Astrocyte (in vitro differentiated cells and primary cell): ENCODE results near the gene NDOR1. TPM values are rescaled to one million over a fixed set of nuclear protein-coding genes. Genes with fewer than 3 reads are reported as not detected.

Experiments used
- DNase-seq: peaks from one replicate; pipeline ENCODE4 v3.0.0-alpha.2; 2010; ENCODE audit warnings: low read depth
- FAIRE-seq: peaks from 2 replicates; lab custom pipeline; 2011; peaks lifted over from hg19 to GRCh38; lab: Jason Lieb, UNC
- H2AFZ ChIP-seq: 2 replicates; pipeline ENCODE4 v1.6.0; 2012; ENCODE audit warnings: low read depth, low read length, inconsistent platforms
- H3K27ac ChIP-seq: 2 replicates; pipeline ENCODE4 v1.5.1; 2011; ENCODE audit warnings: low read depth, low read length, inconsistent platforms
- H3K27me3 ChIP-seq: 2 replicates; pipeline ENCODE4 v1.6.0; 2011; ENCODE audit warnings: low read length, inconsistent platforms; ENCODE audit not compliant: insufficient read depth
- H3K36me3 ChIP-seq: 2 replicates; pipeline ENCODE4 v1.5.1; 2011; ENCODE audit warnings: low read length, inconsistent platforms; ENCODE audit not compliant: insufficient read depth
- H3K4me1 ChIP-seq: 2 replicates; pipeline ENCODE4 v1.5.1; 2011; ENCODE audit warnings: low read length, inconsistent platforms; ENCODE audit not compliant: insufficient read depth
- H3K4me2 ChIP-seq: 2 replicates; pipeline ENCODE4 v1.6.0; 2012; ENCODE audit warnings: low read length, inconsistent platforms
- H3K4me3 ChIP-seq: 2 replicates; pipeline ENCODE4 v1.5.1; 2011; ENCODE audit warnings: low read depth, mild to moderate bottlenecking, low read length, inconsistent platforms; ENCODE audit not compliant: insufficient read depth
- H3K79me2 ChIP-seq: 2 replicates; pipeline ENCODE4 v1.6.0; 2012; ENCODE audit warnings: mild to moderate bottlenecking, low read length, inconsistent platforms; ENCODE audit not compliant: insufficient read depth
- H3K9ac ChIP-seq: 2 replicates; pipeline ENCODE4 v1.6.0; 2012; ENCODE audit warnings: mild to moderate bottlenecking, low read length, inconsistent platforms
- H3K9me3 ChIP-seq: 2 replicates; pipeline ENCODE4 v1.5.1; 2012; ENCODE audit warnings: low read depth, mild to moderate bottlenecking, low read length, inconsistent platforms; ENCODE audit not compliant: insufficient read depth
- H4K20me1 ChIP-seq: 2 replicates; pipeline ENCODE4 v1.6.0; 2012; ENCODE audit warnings: low read length, inconsistent platforms; ENCODE audit not compliant: insufficient read depth
- H3K27ac Mint-ChIP-seq: one replicate; pipeline ENCODE4 v1.8.0; 2021; ENCODE audit warnings: mild to moderate bottlenecking, mixed read lengths; ENCODE audit not compliant: unreplicated experiment
- H3K27me3 Mint-ChIP-seq: one replicate; pipeline ENCODE4 v1.8.0; 2021; ENCODE audit warnings: low read depth, mixed read lengths; ENCODE audit not compliant: unreplicated experiment
- H3K36me3 Mint-ChIP-seq: one replicate; pipeline ENCODE4 v1.8.0; 2021; ENCODE audit warnings: low read depth, mixed read lengths; ENCODE audit not compliant: unreplicated experiment
- H3K4me1 Mint-ChIP-seq: one replicate; pipeline ENCODE4 v1.8.0; 2021; ENCODE audit warnings: low read depth, mixed read lengths; ENCODE audit not compliant: unreplicated experiment
- H3K4me3 Mint-ChIP-seq: one replicate; pipeline ENCODE4 v1.8.0; 2021; ENCODE audit warnings: mild to moderate bottlenecking, moderate library complexity, mixed read lengths; ENCODE audit not compliant: unreplicated experiment
- H3K9me3 Mint-ChIP-seq: one replicate; pipeline ENCODE4 v1.8.0; 2021; ENCODE audit warnings: mild to moderate bottlenecking, mixed read lengths; ENCODE audit not compliant: unreplicated experiment
- CTCF ChIP-seq: IDR thresholded peaks from 2 replicates; pipeline ENCODE4 v1.5.1; 2011; ENCODE audit warnings: low read depth, mild to moderate bottlenecking, inconsistent platforms, low read length, moderate library complexity; ENCODE audit not compliant: insufficient read depth
- EZH2 ChIP-seq: IDR thresholded peaks from 2 replicates; pipeline ENCODE4 v1.6.1; 2012; ENCODE audit warnings: mild to moderate bottlenecking, low read length, inconsistent platforms; ENCODE audit not compliant: insufficient read depth
- total RNA-seq: library from RNA; stranded (reverse); gene quantifications from 2 replicates; pipeline ENCODE4 v1.2.1, GENCODE V29; 2021

NDOR1 gene
- total RNA-seq, 1 donor from 2014 or later, result 14.5 TPM

DNA sequence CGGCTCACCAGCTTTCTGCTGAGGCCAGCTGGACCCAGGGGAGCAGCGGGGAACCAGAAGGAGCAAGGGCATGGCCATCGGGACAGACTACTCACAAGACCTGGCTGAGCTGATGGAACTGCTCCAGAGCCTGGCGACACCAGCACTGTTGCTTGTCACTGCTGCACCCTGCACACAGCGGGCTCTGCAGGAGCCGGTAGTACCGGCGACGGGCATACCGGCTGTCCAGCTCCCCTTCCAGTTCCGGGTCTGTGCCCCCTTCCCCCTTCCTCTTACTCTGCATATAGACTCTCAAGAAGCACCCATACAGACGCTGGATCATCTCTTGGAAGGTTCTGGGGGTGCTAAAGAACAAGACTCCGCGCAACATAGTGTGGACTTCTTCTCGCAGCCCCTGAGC, 18.1 kb upstream of the NDOR1 start:
- Histone ChIP-seq H3K79me2 (peaks cover 68% of the 10 kb centered on the region), H3K36me3 (peaks cover 3% of the 10 kb centered on the region), H2AFZ (no peak overlapping the region), H3K4me2 (peak overlapping the region; percentile 99), H3K9ac (peak overlapping the region; percentile 93), H3K27ac (no peak overlapping the region), H3K27me3 (no peaks in the 10 kb centered on the region), H3K4me1 (peaks cover 19% of the 10 kb centered on the region), H4K20me1 (peaks cover 56% of the 10 kb centered on the region), H3K9me3 (no peaks in the 10 kb centered on the region), H3K4me3 (peak overlapping the region; percentile 94)
- Mint-ChIP-seq H3K27ac (peak overlapping the region; percentile 69), H3K4me3 (peak overlapping the region; percentile 94), H3K4me1 (peaks cover 16% of the 10 kb centered on the region), H3K27me3 (no peaks in the 10 kb centered on the region), H3K9me3 (no peaks in the 10 kb centered on the region), H3K36me3 (peaks cover 7% of the 10 kb centered on the region)
- DNase-seq, result no peak
- TF ChIP-seq CTCF (no peak), EZH2 (no peak)
- no peak for FAIRE-seq

- Histone ChIP-seq H2AFZ (peak overlapping the region; percentile 87), H3K36me3 (peaks cover 3% of the 10 kb centered on the region), H3K79me2 (peaks cover 70% of the 10 kb centered on the region), H3K4me2 (peak overlapping the region; percentile 99), H3K9me3 (no peaks in the 10 kb centered on the region), H4K20me1 (peaks cover 63% of the 10 kb centered on the region), H3K4me1 (peaks cover 19% of the 10 kb centered on the region), H3K4me3 (peak overlapping the region; percentile 94), H3K27me3 (no peaks in the 10 kb centered on the region), H3K27ac (peak overlapping the region; percentile 90), H3K9ac (peak overlapping the region; percentile 93)
- TF ChIP-seq CTCF (no peak), EZH2 (no peak)
- Mint-ChIP-seq H3K9me3 (no peaks in the 10 kb centered on the region), H3K36me3 (peaks cover 7% of the 10 kb centered on the region), H3K4me3 (peak overlapping the region; percentile 94), H3K27me3 (no peaks in the 10 kb centered on the region), H3K4me1 (peaks cover 16% of the 10 kb centered on the region), H3K27ac (no peak overlapping the region)
- DNase-seq, result no peak
- FAIRE-seq, result no peak
Measured at GRCh38 chr9:137188086-137188489, 17.4 kb upstream of the NDOR1 start.

DNA sequence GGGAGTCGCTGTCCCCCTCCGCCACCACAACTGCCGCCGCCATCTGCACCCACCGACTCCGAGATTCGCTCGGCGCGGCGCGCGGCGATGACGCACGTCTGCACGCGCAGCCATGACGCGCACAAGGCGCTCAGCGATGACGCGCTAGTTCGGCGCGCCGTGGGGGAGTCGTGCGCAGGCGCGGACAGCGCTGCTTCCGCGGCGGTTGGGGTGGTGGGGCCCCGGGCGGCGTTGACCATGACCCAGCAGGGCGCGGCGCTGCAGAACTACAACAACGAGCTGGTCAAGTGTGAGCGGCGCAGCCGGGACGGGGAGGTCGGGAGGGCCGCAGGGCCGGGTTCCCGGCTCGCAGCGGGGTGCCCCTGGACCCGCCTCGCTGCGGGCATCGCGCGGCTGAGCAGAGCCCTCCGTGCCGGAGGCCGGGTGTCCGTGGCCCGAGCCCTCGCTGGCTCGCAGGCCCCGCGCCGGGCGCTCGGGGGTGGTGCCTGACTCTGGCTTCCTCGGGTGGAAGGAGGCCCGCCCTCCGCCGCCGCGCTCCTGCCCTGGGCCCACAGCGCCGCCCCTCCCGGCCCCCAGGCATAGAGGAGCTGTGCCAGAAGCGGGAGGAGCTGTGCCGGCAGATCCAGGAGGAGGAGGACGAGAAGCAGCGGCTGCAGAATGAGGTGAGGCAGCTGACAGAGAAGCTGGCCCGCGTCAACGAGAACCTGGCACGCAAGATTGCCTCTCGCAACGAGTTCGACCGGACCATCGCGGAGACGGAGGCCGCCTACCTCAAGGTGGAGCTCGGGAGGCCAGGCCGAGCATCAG, 16.8 kb upstream of the NDOR1 start, which contains the start of the genes ANAPC2 and SSNA1:
ANAPC2 (minus strand) TSS at position 71 of the 807 bp plus-strand sequence; CDS start at position 43, 28 bp downstream.
SSNA1 (plus strand) TSS at position 187 of the 807 bp plus-strand sequence; CDS start at position 238, 51 bp downstream.
- Mint-ChIP-seq H3K36me3 (peaks cover 7% of the 10 kb centered on the region), H3K9me3 (no peaks in the 10 kb centered on the region), H3K4me3 (peak within 1 kb of the TSS; percentile 95), H3K27ac (peak within 1 kb of the TSS; percentile 87), H3K4me1 (peaks cover 16% of the 10 kb centered on the region), H3K27me3 (no peaks in the 10 kb centered on the region)
- TF ChIP-seq EZH2, result no peak
- TF ChIP-seq CTCF, result no peak
- Histone ChIP-seq H4K20me1 (peaks cover 69% of the 10 kb centered on the region), H3K27me3 (no peaks in the 10 kb centered on the region), H3K36me3 (no peaks in the 10 kb centered on the region), H3K4me3 (peak within 1 kb of the TSS; percentile 94), H2AFZ (peak within 1 kb of the TSS; percentile 87), H3K79me2 (peaks cover 72% of the 10 kb centered on the region), H3K4me1 (peaks cover 19% of the 10 kb centered on the region), H3K4me2 (peak within 1 kb of the TSS; percentile 99), H3K9me3 (no peaks in the 10 kb centered on the region), H3K9ac (peak within 1 kb of the TSS; percentile 93), H3K27ac (peak within 1 kb of the TSS; percentile 90)
- DNase-seq, result peak; percentile 78
- no peak for FAIRE-seq
